ENCODE data around the gene FAM53B.

DNA sequence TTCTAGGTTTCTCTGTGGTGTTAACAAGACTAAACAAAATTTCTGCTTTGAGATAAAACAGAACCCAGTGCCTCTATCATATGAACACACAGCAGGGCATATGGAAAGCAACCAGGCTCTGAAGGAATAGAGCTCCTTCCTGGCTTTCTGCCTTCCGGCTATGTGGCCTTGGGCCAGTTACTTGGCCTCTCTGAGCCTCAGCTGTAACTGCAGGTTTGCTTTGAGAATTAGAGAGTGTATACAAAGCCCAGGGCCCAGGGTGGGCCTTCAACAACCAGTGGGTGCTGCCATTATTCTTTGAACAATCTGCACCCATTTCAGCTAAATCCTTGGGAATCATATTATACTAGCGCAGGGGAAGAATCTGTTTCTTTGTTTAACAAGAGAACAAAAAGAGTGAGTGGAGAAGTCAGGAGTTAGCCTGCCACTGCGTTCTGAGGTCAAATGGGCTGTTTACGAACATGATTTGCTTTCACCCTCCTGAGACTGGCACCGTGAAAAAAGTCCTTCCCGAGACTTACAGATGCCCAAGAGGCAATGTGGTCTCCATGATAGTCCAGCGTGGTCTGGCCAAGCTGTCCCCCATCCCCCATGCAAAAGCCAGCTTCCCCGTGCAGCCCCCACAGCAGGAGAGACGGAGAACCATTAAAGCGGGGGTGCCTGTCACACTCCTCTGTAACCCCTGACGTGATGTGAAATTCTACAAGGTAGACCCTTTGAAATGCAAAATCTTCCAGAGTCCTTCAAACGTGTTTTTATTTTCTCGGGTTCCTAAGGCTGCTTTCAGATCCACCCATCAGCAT lies 4.9 kb downstream of the FAM53B start:
- no peak for TF ChIP-seq CTCF (IDR thresholded peaks at IDR 0.05)
- no peak for TF ChIP-seq POLR2A (IDR thresholded peaks at IDR 0.05)
- TF ChIP-seq POLR2AphosphoS5 (IDR thresholded peaks at IDR 0.05) = no peak

All from breast epithelium (tissue), 3 donors.